Right kidney (tissue), 1 donor: ENCODE data around the gene ZFYVE26.
"Not testable (repeated sequence)": the region's sequence is repeated elsewhere in the genome, so short reads cannot be mapped to it uniquely, and the experiment has no call there.

Experiments
- DNase-seq: peaks from one replicate; pipeline ENCODE4 v3.0.0-alpha.2; 2016

The ZFYVE26 gene

GRCh38 chr14:67756496-67756895, 59.9 kb downstream of the ZFYVE26 start:
- no peak for DNase-seq

GRCh38 chr14:67749341-67750084, 66.9 kb downstream of the ZFYVE26 start:
- no peak for DNase-seq

GRCh38 chr14:67748312-67748711, 68.1 kb downstream of the ZFYVE26 start:
- DNase-seq = no peak

GRCh38 chr14:67746927-67747326, 69.5 kb downstream of the ZFYVE26 start:
- DNase-seq = no peak

GRCh38 chr14:67744046-67744445, 72.3 kb downstream of the ZFYVE26 start:
- DNase-seq = no peak

- peak; percentile 22 for DNase-seq
Observed at GRCh38 chr14:67738740-67739504, 77.5 kb downstream of the ZFYVE26 start.

- no peak for DNase-seq
Observed at GRCh38 chr14:67736771-67737170, 79.6 kb downstream of the ZFYVE26 start.

GRCh38 chr14:67735336-67736147, 80.8 kb downstream of the ZFYVE26 start:
- DNase-seq = no peak

- DNase-seq = no peak
Observed at GRCh38 chr14:67734675-67735074, 81.7 kb downstream of the ZFYVE26 start.

- no peak for DNase-seq
Observed at GRCh38 chr14:67733616-67734015, 82.8 kb downstream of the ZFYVE26 start.

- peak; percentile 10 for DNase-seq
Observed at GRCh38 chr14:67729072-67729885, 87.1 kb downstream of the ZFYVE26 start.

- DNase-seq = no peak
Observed at GRCh38 chr14:67728258-67728657, 88.1 kb downstream of the ZFYVE26 start.

- DNase-seq = no peak
Observed at GRCh38 chr14:67727361-67727760, 89.0 kb downstream of the ZFYVE26 start.

GRCh38 chr14:67725171-67725570, 91.2 kb downstream of the ZFYVE26 start:
- DNase-seq = no peak

- DNase-seq = no peak
Observed at GRCh38 chr14:67722293-67722692, 94.1 kb downstream of the ZFYVE26 start.

GRCh38 chr14:67721875-67722274, 94.5 kb downstream of the ZFYVE26 start:
- DNase-seq = no peak

- DNase-seq = no peak
Observed at GRCh38 chr14:67719866-67720265, 96.5 kb downstream of the ZFYVE26 start.

- not testable (repeated sequence) for DNase-seq
Observed at GRCh38 chr14:67719385-67719784, 97.0 kb downstream of the ZFYVE26 start.

GRCh38 chr14:67718265-67718664, 98.1 kb downstream of the ZFYVE26 start:
- DNase-seq = no peak

- DNase-seq = no peak
Observed at GRCh38 chr14:67717048-67717447, 99.3 kb downstream of the ZFYVE26 start.

GRCh38 chr14:67710209-67710608, 106.2 kb downstream of the ZFYVE26 start:
- no peak for DNase-seq

GRCh38 chr14:67709796-67710195, 106.6 kb downstream of the ZFYVE26 start:
- not testable (repeated sequence) for DNase-seq
